Calu3 (cell line): ENCODE results near the gene KCNC4. TPM values are rescaled to one million over a fixed set of nuclear protein-coding genes. Genes with fewer than 3 reads are reported as not detected.
A peak's percentile ranks its signal among the peaks of the same experiment; 100 is the strongest.

Source experiments
- BruUV-seq: library from RNA; stranded (reverse); fragments of 400-500 nt; replicated peaks from 2 replicates; lab custom pipeline; 2021; lab: Mats Ljungman, UMichigan
- CTCF ChIA-PET: fragments of 300-600 bp; sonication (Branson Sonifier 250); formaldehyde crosslinking; loops from one replicate; lab custom pipeline; 2022; ENCODE audit warnings: antibody characterized with exemption; lab: Charles Lee
- DNase-seq: peaks from one replicate; pipeline ENCODE4 v3.0.0; 2022
- H3K27ac Mint-ChIP-seq: one replicate; pipeline ENCODE4 v1.8.0; 2022; ENCODE audit warnings: mixed read lengths; ENCODE audit not compliant: unreplicated experiment
- H3K27me3 Mint-ChIP-seq: one replicate; pipeline ENCODE4 v1.8.0; 2022; ENCODE audit warnings: mixed read lengths; ENCODE audit not compliant: unreplicated experiment
- H3K36me3 Mint-ChIP-seq: one replicate; pipeline ENCODE4 v1.8.0; 2022; ENCODE audit warnings: mild to moderate bottlenecking, moderate library complexity, mixed read lengths; ENCODE audit not compliant: insufficient read depth, unreplicated experiment
- H3K4me1 Mint-ChIP-seq: one replicate; pipeline ENCODE4 v1.8.0; 2022; ENCODE audit warnings: mild to moderate bottlenecking, low read depth, mixed read lengths; ENCODE audit not compliant: unreplicated experiment
- H3K4me3 Mint-ChIP-seq: one replicate; pipeline ENCODE4 v1.8.0; 2022; ENCODE audit warnings: mild to moderate bottlenecking, low read depth, moderate library complexity, mixed read lengths; ENCODE audit not compliant: unreplicated experiment
- H3K9me3 Mint-ChIP-seq: one replicate; pipeline ENCODE4 v1.8.0; 2022; ENCODE audit warnings: low read depth, mixed read lengths; ENCODE audit not compliant: unreplicated experiment
- CTCF ChIP-seq: fragments of 200-600 bp; IDR thresholded peaks from one replicate; pipeline ENCODE4 v1.8.0; 2022; ENCODE audit warnings: antibody characterized with exemption; ENCODE audit not compliant: unreplicated experiment
- intact Hi-C: fragments of 100-400 bp; cut with micrococcal nuclease; formaldehyde crosslinking; loops from one replicate; pipeline ENCODE4 v1.10.0; 2022; ENCODE audit not compliant: unreplicated experiment
- total RNA-seq: library from RNA; stranded (reverse); gene quantifications from 2 replicates; pipeline ENCODE4 v1.2.3, GENCODE V29; 2022

KCNC4 gene
- total RNA-seq, 1 experiment from 2014 or later = 24.3 TPM

DNA sequence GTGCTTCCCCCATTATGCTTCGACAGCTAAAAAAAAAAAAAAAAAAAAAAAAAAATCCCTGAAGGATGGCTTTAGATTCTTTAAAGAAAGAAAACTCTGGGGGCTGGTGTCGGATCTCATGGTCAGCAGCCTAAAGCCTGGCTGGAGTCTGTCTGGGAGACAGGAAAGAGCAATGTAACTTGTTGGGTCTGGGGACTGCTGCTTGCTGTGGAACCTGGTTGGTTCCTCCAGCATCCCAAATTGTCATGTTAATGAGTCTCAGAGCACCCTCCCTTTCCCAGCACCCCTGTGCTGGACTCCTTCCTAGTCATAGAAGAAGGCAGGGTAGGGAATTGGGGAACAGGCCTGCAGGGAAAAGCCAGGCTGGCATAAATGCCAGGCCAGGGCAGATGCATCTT, 3.0 kb downstream of the KCNC4 start:
- peaks cover 30% of the 10 kb centered on the region for H3K36me3 Mint-ChIP-seq
- BruUV-seq = no TSS peak
- peak overlapping the region; percentile 92 for H3K4me3 Mint-ChIP-seq
- CTCF ChIA-PET = interaction anchor here (0.6 to 0.8 kb wide), 3 partner anchors 100 to 247 kb away, joined by 3 to 4 read pairs (median 3); no protein-coding TSS in a partner anchor
- intact Hi-C loops = loop anchor here (5.0 kb wide), 1 partner anchor 79 kb away; no protein-coding TSS in a partner anchor
- no peak for TF ChIP-seq CTCF
- no peak for DNase-seq
- no peaks in the 10 kb centered on the region for H3K9me3 Mint-ChIP-seq
- no peaks in the 10 kb centered on the region for H3K27me3 Mint-ChIP-seq
- peaks cover 35% of the 10 kb centered on the region for H3K4me1 Mint-ChIP-seq
- H3K27ac Mint-ChIP-seq = no peak overlapping the region

GRCh38 chr1:110214454-110215404, 4.6 kb downstream of the KCNC4 start:
- no peak for DNase-seq
- H3K27ac Mint-ChIP-seq = peak overlapping the region; percentile 50
- no TSS peak for BruUV-seq
- peaks cover 30% of the 10 kb centered on the region for H3K4me1 Mint-ChIP-seq
- TF ChIP-seq CTCF = no peak
- no peaks in the 10 kb centered on the region for H3K9me3 Mint-ChIP-seq
- H3K4me3 Mint-ChIP-seq = no peak overlapping the region
- H3K36me3 Mint-ChIP-seq = peaks cover 25% of the 10 kb centered on the region
- H3K27me3 Mint-ChIP-seq = no peaks in the 10 kb centered on the region
- intact Hi-C loops = loop anchor here (5.0 kb wide), 1 partner anchor 78 kb away; no protein-coding TSS in a partner anchor
- CTCF ChIA-PET = interaction anchor here (1.0 to 1.6 kb wide), 2 partner anchors 98 kb away, joined by 3 to 5 read pairs; no protein-coding TSS in a partner anchor

DNA sequence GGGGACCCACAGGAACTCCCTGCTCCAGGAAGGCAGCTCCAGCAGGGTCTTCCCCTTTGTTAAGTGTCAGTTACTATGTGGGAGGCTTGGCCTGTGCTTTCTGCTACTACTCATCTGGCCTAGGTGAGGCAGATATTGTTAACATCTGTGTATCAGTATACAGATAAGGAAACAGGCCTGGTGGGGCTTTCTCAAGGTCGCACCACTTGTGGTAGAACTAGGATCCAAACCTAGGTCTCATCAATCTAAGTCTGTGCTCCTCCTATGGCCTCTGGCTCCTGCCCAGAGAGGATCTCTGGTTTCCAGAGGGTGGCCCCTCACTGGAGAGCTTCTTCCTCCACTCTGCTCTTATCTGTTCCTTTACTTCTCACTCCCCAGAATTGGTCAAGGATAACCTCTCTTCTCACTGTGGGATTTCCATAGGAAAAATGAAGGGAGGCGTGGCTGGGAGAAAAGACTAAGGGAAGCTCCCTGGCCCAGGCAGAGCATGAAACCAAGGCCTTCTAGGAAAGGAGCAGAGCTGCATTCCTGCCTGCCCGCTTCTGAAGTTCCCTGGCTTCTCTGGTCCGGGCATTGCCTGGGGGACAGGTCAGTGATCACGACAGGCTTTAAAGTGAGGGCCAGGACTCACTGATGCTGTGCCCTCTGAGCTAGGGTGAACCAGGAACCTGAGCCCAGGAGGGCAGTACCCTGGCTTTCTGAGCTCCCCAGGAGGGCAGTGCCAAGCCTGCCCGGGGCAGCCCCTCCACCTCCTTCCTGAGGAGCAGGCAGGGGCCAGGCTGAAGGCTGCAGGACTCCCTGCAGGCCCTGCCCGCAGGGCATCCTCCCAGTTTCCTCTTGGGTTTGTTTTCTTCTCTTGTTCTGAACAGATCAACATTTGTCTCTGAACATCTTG, 5.8 kb downstream of the KCNC4 start:
- Mint-ChIP-seq H3K36me3 (peaks cover 17% of the 10 kb centered on the region), H3K27ac (no peak overlapping the region), H3K27me3 (no peaks in the 10 kb centered on the region), H3K9me3 (no peaks in the 10 kb centered on the region), H3K4me1 (peaks cover 40% of the 10 kb centered on the region), H3K4me3 (no peak overlapping the region)
- intact Hi-C loops = no loop called here
- CTCF ChIA-PET = interaction anchor here (1.6 kb wide), 1 partner anchor 97 kb away, joined by 5 read pairs; no protein-coding TSS in a partner anchor
- no peak for DNase-seq
- BruUV-seq = no TSS peak
- no peak for TF ChIP-seq CTCF

DNA sequence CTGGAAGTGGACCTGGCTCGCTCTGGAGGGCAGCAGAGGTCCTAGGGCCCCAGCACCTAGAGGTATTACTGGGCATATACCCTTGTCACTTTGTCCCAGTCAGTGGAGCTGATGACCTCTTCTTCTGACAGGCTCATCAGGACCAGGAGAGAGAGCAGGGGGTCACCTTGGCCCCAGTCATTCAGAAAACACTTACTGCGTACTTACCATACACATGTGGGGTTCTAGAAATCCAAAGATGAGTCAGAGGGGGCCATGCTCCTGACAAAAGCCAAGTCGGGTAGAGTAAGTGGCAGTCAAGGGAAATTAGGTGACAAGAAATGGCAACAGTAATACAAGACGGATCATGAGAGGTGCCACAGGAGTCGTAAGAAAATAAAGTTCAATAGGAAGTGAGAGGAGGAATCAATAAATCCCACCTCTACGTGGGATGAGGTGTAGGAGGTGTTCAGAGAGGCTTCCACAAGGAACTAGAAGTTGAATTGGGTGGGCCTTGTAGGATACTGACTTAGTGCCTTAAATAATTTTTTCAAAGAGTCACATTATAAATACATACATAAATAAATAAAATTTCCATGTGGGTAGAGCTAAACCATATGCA, 6.8 kb downstream of the KCNC4 start:
- no peaks in the 10 kb centered on the region for H3K9me3 Mint-ChIP-seq
- no peak overlapping the region for H3K4me3 Mint-ChIP-seq
- peaks cover 39% of the 10 kb centered on the region for H3K4me1 Mint-ChIP-seq
- no TSS peak for BruUV-seq
- no peak for TF ChIP-seq CTCF
- no peak overlapping the region for H3K27ac Mint-ChIP-seq
- intact Hi-C loops = no loop called here
- DNase-seq = no peak
- CTCF ChIA-PET = no interaction called here
- peaks cover 6% of the 10 kb centered on the region for H3K36me3 Mint-ChIP-seq
- H3K27me3 Mint-ChIP-seq = no peaks in the 10 kb centered on the region
